Common myeloid progenitor, CD34-positive (primary cell): Measurements from ENCODE around the gene PLEKHG4.
A peak's percentile ranks its signal among the peaks of the same experiment; 100 is the strongest.

Experiments used
- CTCF ChIA-PET: fragments of 350-600 bp; sonication (Branson Sonifier 250); formaldehyde crosslinking; loops from one replicate; lab custom pipeline; 2021; ENCODE audit warnings: antibody characterized with exemption; lab: Charles Lee
- POLR2A ChIA-PET: fragments of 350-600 bp; sonication (Branson Sonifier 250); formaldehyde crosslinking; loops from one replicate; lab custom pipeline; 2021; ENCODE audit warnings: antibody characterized with exemption; lab: Charles Lee
- DNase-seq, 3 donors: peaks; one replicate each; pipeline versions ENCODE4 v3.0.0 to v3.0.0-alpha.2; 2013
- H3K27ac ChIP-seq, 2 experiments: 1 replicate in 1 of 2; 2 replicates in 1 of 2; pipeline ENCODE4 v1.7.0; 2013; ENCODE audit warnings: inconsistent platforms in 2 of 2, low read length in 2 of 2, mild to moderate bottlenecking in 2 of 2, low read depth in 1 of 2, moderate library complexity in 1 of 2; ENCODE audit not compliant: severe bottlenecking in 2 of 2, insufficient read depth in 1 of 2, poor library complexity in 1 of 2
- H3K27me3 ChIP-seq, 5 experiments: replicated peaks in 2 of 5; 1 replicate in 3 of 5; 2 replicates in 2 of 5; pipeline versions ENCODE4 v1.6.1 to v1.7.0; 2013; ENCODE audit warnings: low read length in 4 of 5, mild to moderate bottlenecking in 2 of 5, moderate library complexity in 2 of 5, inconsistent platforms in 1 of 5; ENCODE audit not compliant: insufficient read depth in 5 of 5, control insufficient read depth in 4 of 5
- H3K36me3 ChIP-seq, 4 experiments: 1 replicate in 2 of 4; 2 replicates in 2 of 4; pipeline versions ENCODE4 v1.6.1 to v1.7.0; 2013; ENCODE audit warnings: low read length in 3 of 4, control low read depth in 1 of 4, mild to moderate bottlenecking in 1 of 4; ENCODE audit not compliant: control insufficient read depth in 4 of 4, insufficient read depth in 4 of 4
- H3K4me1 ChIP-seq, 4 experiments: 1 replicate in 3 of 4; 2 replicates in 1 of 4; pipeline versions ENCODE4 v1.6.1 to v1.7.1; 2013; ENCODE audit warnings: low read length in 3 of 4, mild to moderate bottlenecking in 3 of 4, control low read depth in 1 of 4, inconsistent platforms in 1 of 4, moderate library complexity in 1 of 4; ENCODE audit not compliant: control insufficient read depth in 4 of 4, insufficient read depth in 4 of 4; ENCODE audit errors: control extremely low read depth in 1 of 4
- H3K4me3 ChIP-seq, 7 experiments: 1 replicate in 4 of 7; 2 replicates in 3 of 7; pipeline versions ENCODE4 v1.5.1 to v1.7.0; 2013; ENCODE audit warnings: mild to moderate bottlenecking in 7 of 7, low read length in 6 of 7, moderate library complexity in 6 of 7, inconsistent platforms in 2 of 7, low read depth in 2 of 7, control low read depth in 1 of 7; ENCODE audit not compliant: insufficient read depth in 4 of 7, control insufficient read depth in 1 of 7; ENCODE audit errors: extremely low read depth in 1 of 7
- H3K9me3 ChIP-seq, 5 experiments: 1 replicate in 4 of 5; 2 replicates in 1 of 5; pipeline versions ENCODE4 v1.6.1 to v1.7.1; 2013; ENCODE audit warnings: low read length in 4 of 5, mild to moderate bottlenecking in 2 of 5, inconsistent platforms in 1 of 5, low read depth in 1 of 5, moderate library complexity in 1 of 5; ENCODE audit not compliant: control insufficient read depth in 4 of 5, insufficient read depth in 2 of 5; ENCODE audit errors: control extremely low read depth in 1 of 5
- WGBS: methylation state at CpG from one replicate; pipeline ENCODE4 v1.1.5; 2013; ENCODE audit not compliant: insufficient coverage; 5-methylcytosine and 5-hydroxymethylcytosine counted together

The PLEKHG4 gene

GRCh38 chr16:67240506-67240905, 38.8 kb upstream of the PLEKHG4 start:
- H3K27ac ChIP-seq: peak overlapping the region in 1 of 2 experiments; percentile 38
- H3K9me3 ChIP-seq: no peaks in the 10 kb centered on the region
- CTCF ChIA-PET: interaction anchor here (1.2 to 2.5 kb wide), 3 partner anchors 9 to 20 kb away, joined by 3 to 8 read pairs (median 5); partner anchors contain the start of gene TMEM208
- peaks cover 17 to 55% (median 33%) of the 10 kb centered on the region in 4 experiments for H3K36me3 ChIP-seq
- no peaks in the 10 kb centered on the region for H3K27me3 ChIP-seq
- 89% methylated on average over 3 of the region's 4 CpGs for WGBS
- no peak overlapping the region for H3K4me3 ChIP-seq
- H3K4me1 ChIP-seq: peaks cover 14 to 49% (median 38%) of the 10 kb centered on the region in 4 experiments
- DNase-seq: no peak
- POLR2A ChIA-PET: no interaction called here

GRCh38 chr16:67241008-67241900, 38.1 kb upstream of the PLEKHG4 start:
- no peak for DNase-seq
- Histone ChIP-seq H3K27ac (peak overlapping the region in 1 of 2 experiments; percentile 72), H3K4me1 (peaks cover 14 to 56% (median 45%) of the 10 kb centered on the region in 4 experiments), H3K36me3 (peaks cover 12 to 47% (median 26%) of the 10 kb centered on the region in 4 experiments), H3K4me3 (no peak overlapping the region), H3K9me3 (no peaks in the 10 kb centered on the region), H3K27me3 (no peaks in the 10 kb centered on the region)
- ChIA-PET CTCF (interaction anchor here (0.6 to 2.5 kb wide), 3 partner anchors 14 to 291 kb away, joined by 3 to 8 read pairs (median 6); partner anchors contain the start of gene TMEM208), POLR2A (interaction anchor here (2.3 kb wide), 1 partner anchor 14 kb away, joined by 6 read pairs; the partner anchor contains the start of gene TMEM208)
- 100% methylated on average over 2 of the region's 10 CpGs for WGBS

DNA sequence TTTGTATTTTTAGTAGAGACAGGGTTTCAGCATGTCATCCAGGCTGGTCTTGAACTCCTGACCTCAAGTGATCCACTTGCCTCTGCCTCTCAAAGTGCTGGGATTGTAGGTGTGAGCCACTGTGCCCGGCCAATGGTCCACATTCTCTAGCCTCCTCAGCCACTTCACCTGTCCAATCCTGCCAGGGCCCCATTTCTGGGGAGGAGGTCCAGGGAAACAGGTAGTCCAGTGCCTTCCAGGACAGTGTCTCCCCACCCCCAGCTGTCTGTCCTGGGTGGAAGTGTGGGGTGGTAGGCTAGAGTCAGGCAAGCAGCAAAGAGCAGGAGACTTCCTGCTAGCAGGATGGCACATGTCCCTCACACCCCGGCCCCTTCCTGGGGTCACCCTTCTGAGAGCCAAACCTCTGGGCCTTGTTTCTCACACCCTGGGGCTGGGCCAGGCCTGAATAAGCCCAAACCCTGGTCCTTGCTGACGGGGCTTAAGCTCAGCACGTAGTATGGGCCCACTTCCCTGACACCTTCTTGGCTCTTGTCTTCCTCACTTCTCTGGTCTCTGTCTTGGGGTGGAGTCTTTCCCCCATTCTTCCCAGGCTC, 37.1 kb upstream of the PLEKHG4 start:
- DNase-seq: no peak
- Histone ChIP-seq H3K27me3 (no peaks in the 10 kb centered on the region), H3K36me3 (peaks cover 7 to 40% (median 21%) of the 10 kb centered on the region in 4 experiments), H3K4me1 (peaks cover 14 to 61% (median 49%) of the 10 kb centered on the region in 4 experiments), H3K4me3 (no peak overlapping the region), H3K9me3 (no peaks in the 10 kb centered on the region), H3K27ac (peak overlapping the region in 1 of 2 experiments; percentile 72)
- POLR2A ChIA-PET: interaction anchor here (2.3 kb wide), 1 partner anchor 15 kb away, joined by 6 read pairs; the partner anchor contains the start of gene TMEM208
- CTCF ChIA-PET: interaction anchor here (1.2 to 1.8 kb wide), 2 partner anchors 15 to 25 kb away, joined by 5 to 6 read pairs; partner anchors contain the start of gene TMEM208
- 98% methylated on average over 4 of the region's 4 CpGs for WGBS

DNA sequence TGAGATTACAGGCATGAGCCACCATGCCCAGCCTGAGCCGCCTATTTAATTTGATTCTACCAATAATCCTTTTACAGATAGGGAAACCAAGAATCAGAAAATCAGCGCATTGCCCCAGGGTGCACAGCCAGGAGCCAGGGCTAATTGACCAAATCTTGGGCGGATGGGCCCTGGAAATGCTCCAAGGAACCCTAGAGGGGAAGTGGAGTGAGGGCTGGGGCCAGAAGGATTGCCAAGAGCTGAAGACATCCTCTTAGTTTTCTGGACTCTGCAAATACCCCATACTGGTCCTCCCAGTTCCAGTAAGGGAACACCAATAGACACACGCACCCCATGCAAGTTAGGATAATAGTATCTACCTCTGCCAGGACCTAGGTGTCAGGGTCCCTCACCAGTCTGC, 35.9 kb upstream of the PLEKHG4 start:
- H3K36me3 ChIP-seq: peaks cover 2 to 27% (median 11%) of the 10 kb centered on the region in 4 experiments
- H3K27me3 ChIP-seq: no peaks in the 10 kb centered on the region
- H3K4me1 ChIP-seq: peaks cover 18 to 71% (median 60%) of the 10 kb centered on the region in 4 experiments
- 89% methylated on average over 3 of the region's 4 CpGs for WGBS
- ChIA-PET POLR2A (interaction anchor here (0.9 to 4.3 kb wide), 3 partner anchors 12 to 213 kb away, joined by 3 to 42 read pairs (median 7); partner anchors contain the start of gene TMEM208), CTCF (interaction anchor here (0.8 to 6.1 kb wide), 9 partner anchors 12 to 238 kb away, joined by 3 to 108 read pairs (median 5); partner anchors contain the start of genes ATP6V0D1, E2F4, EXOC3L1 and TMEM208)
- H3K4me3 ChIP-seq: peak overlapping the region in 2 of 7 experiments; percentile 52 to 87
- DNase-seq: no peak
- H3K27ac ChIP-seq: peak overlapping the region; percentile 72 to 93
- no peaks in the 10 kb centered on the region for H3K9me3 ChIP-seq

- H3K27me3 ChIP-seq: peaks cover 0 to 8% (median 3%) of the 10 kb centered on the region in 5 experiments
- peak overlapping the region; percentile 72 to 93 for H3K27ac ChIP-seq
- 4% methylated on average over 4 of the region's 5 CpGs for WGBS
- H3K4me1 ChIP-seq: peaks cover 18 to 80% (median 70%) of the 10 kb centered on the region in 4 experiments
- H3K4me3 ChIP-seq: peak overlapping the region in 5 of 7 experiments; percentile 26 to 94 (median 87)
- ChIA-PET CTCF (interaction anchor here (0.8 to 6.1 kb wide), 12 partner anchors 13 to 237 kb away, joined by 3 to 108 read pairs (median 6); partner anchors contain the start of genes ATP6V0D1, E2F4, EXOC3L1 and FBXL8), POLR2A (interaction anchor here (0.5 to 4.3 kb wide), 10 partner anchors 11 to 212 kb away, joined by 3 to 42 read pairs (median 4); partner anchors contain the start of genes PLEKHG4 and TMEM208)
- H3K9me3 ChIP-seq: no peaks in the 10 kb centered on the region
- DNase-seq: peak; percentile 90 to 97 (median 95)
- peaks cover under 1 to 16% (median 5%) of the 10 kb centered on the region in 4 experiments for H3K36me3 ChIP-seq
Observed at GRCh38 chr16:67244387-67245185, 34.7 kb upstream of the PLEKHG4 start.

DNA sequence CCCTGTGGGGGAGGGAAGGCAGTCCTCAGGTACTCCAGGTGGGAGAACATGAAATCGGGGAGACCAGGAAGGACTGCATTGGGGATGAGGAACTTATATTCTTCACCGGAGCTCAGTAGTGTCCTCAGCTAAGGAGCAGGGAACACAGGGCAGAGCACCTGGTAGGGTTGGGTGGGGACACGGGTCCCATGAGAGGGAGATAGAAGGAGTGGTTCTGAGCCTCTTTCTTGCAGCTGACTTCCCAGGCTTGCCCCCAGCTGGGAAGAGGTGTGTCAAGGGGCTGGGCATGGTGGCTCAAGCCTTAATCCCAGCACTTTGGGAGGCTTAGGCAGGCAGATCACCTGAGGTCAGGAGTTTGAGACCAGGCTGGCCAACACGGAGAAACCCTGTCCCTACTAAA, 34.1 kb upstream of the PLEKHG4 start:
- WGBS: 48% methylated on average over 3 of the region's 4 CpGs
- no peaks in the 10 kb centered on the region for H3K9me3 ChIP-seq
- ChIA-PET POLR2A (interaction anchor here (0.5 to 4.3 kb wide), 6 partner anchors 12 to 128 kb away, joined by 3 to 42 read pairs (median 6); partner anchors contain the start of gene TMEM208), CTCF (interaction anchor here (1.0 to 6.1 kb wide), 8 partner anchors 14 to 86 kb away, joined by 3 to 108 read pairs (median 8); partner anchors contain the start of genes E2F4, FBXL8, TMEM208 and TRADD)
- peak overlapping the region; percentile 72 to 93 for H3K27ac ChIP-seq
- H3K4me1 ChIP-seq: peaks cover 18 to 80% (median 70%) of the 10 kb centered on the region in 4 experiments
- peak overlapping the region in 5 of 7 experiments; percentile 17 to 94 (median 91) for H3K4me3 ChIP-seq
- peaks cover 0 to 14% (median 7%) of the 10 kb centered on the region in 5 experiments for H3K27me3 ChIP-seq
- DNase-seq: no peak
- H3K36me3 ChIP-seq: peaks cover 0 to 11% (median 5%) of the 10 kb centered on the region in 4 experiments
